ENCODE results near the gene PMAIP1.

The PMAIP1 gene

GRCh38 chr18:59915606-59916005 is 15.8 kb downstream of the PMAIP1 start:
- DNase-seq (ENCODE audit: low spot score): no peak

GRCh38 chr18:59916746-59917145 is 16.9 kb downstream of the PMAIP1 start:
- DNase-seq (ENCODE audit: low spot score): no peak

GRCh38 chr18:59917422-59917821 is 17.6 kb downstream of the PMAIP1 start:
- DNase-seq (ENCODE audit: low spot score): peak; percentile 62

- DNase-seq (ENCODE audit: low spot score): peak; percentile 86
These were observed 18.5 kb downstream of the PMAIP1 start for GRCh38 chr18:59918320-59918755.

- no peak for DNase-seq (ENCODE audit: low spot score)
These were observed 19.2 kb downstream of the PMAIP1 start for GRCh38 chr18:59918997-59919396.

- DNase-seq (ENCODE audit: low spot score): no peak
These were observed 21.6 kb downstream of the PMAIP1 start for GRCh38 chr18:59921384-59921891.

- DNase-seq (ENCODE audit: low spot score): no peak
These were observed 23.9 kb downstream of the PMAIP1 start for GRCh38 chr18:59923539-59924196.

- no peak for DNase-seq (ENCODE audit: low spot score)
These were observed 26.3 kb downstream of the PMAIP1 start for GRCh38 chr18:59926131-59926530.

GRCh38 chr18:59927246-59927825 is 27.5 kb downstream of the PMAIP1 start:
- peak; percentile 26 for DNase-seq (ENCODE audit: low spot score)

- DNase-seq (ENCODE audit: low spot score): no peak
These were observed 28.4 kb downstream of the PMAIP1 start for GRCh38 chr18:59928201-59928600.

- no peak for DNase-seq (ENCODE audit: low spot score)
These were observed 30.0 kb downstream of the PMAIP1 start for GRCh38 chr18:59929621-59930295.

GRCh38 chr18:59932401-59932800 is 32.6 kb downstream of the PMAIP1 start:
- no peak for DNase-seq (ENCODE audit: low spot score)

- no peak for DNase-seq (ENCODE audit: low spot score)
These were observed 38.9 kb downstream of the PMAIP1 start for GRCh38 chr18:59938676-59939075.

- DNase-seq (ENCODE audit: low spot score): no peak
These were observed 39.3 kb downstream of the PMAIP1 start for GRCh38 chr18:59939127-59939526.

GRCh38 chr18:59940068-59940467 is 40.3 kb downstream of the PMAIP1 start:
- no peak for DNase-seq (ENCODE audit: low spot score)

GRCh38 chr18:59941331-59941730 is 41.5 kb downstream of the PMAIP1 start:
- DNase-seq (ENCODE audit: low spot score): no peak

- no peak for DNase-seq (ENCODE audit: low spot score)
These were observed 42.8 kb downstream of the PMAIP1 start for GRCh38 chr18:59942601-59943000.

- no peak for DNase-seq (ENCODE audit: low spot score)
These were observed 45.7 kb downstream of the PMAIP1 start for GRCh38 chr18:59945544-59945943.

- DNase-seq (ENCODE audit: low spot score): no peak
These were observed 50.6 kb downstream of the PMAIP1 start for GRCh38 chr18:59950215-59950944.

GRCh38 chr18:59951591-59951990 is 51.8 kb downstream of the PMAIP1 start:
- no peak for DNase-seq (ENCODE audit: low spot score)

GRCh38 chr18:59952283-59953007 is 52.6 kb downstream of the PMAIP1 start:
- no peak for DNase-seq (ENCODE audit: low spot score)
